K562 (cell line): ENCODE measurements around the gene USP15. TPM values are rescaled to one million over a fixed set of nuclear protein-coding genes. Genes with fewer than 3 reads are reported as not detected.

Experiments used
- IRF2 ChIP-seq: sonication (generic); formaldehyde crosslinking; IDR thresholded peaks from 2 replicates; pipeline ENCODE4 v1.8.1; 2022; ENCODE audit warnings: mild to moderate bottlenecking, missing genetic modification reagents
- NR4A1 ChIP-seq, 2 experiments: fragments of 250-450 bp in 1 of 2; fragments of 450-650 bp in 1 of 2; sonication (Bioruptor Pico) in 1 of 2; IDR thresholded peaks; 2 replicates each; pipeline versions ENCODE4 v1.4.0 to v1.6.1; 2016 to 2020; ENCODE audit warnings: mild to moderate bottlenecking in 2 of 2, missing compliant biosample characterization in 1 of 2, missing genetic modification characterization in 1 of 2, moderate library complexity in 1 of 2
- SMAD3 ChIP-seq: fragments of 450-650 bp; formaldehyde crosslinking; conservative IDR thresholded peaks from 2 replicates; pipeline ENCODE4 v1.4.0; 2020; ENCODE audit warnings: mild to moderate bottlenecking
- ZNF217 ChIP-seq: sonication (generic); formaldehyde crosslinking; IDR thresholded peaks from 2 replicates; pipeline ENCODE4 v1.8.0; 2022; ENCODE audit warnings: mild to moderate bottlenecking, missing genetic modification reagents
- polyA plus RNA-seq, 8 experiments: library from polyadenylated mRNA; depleted of rRNA in 4 of 8; stranded (reverse) in 5 of 8; unstranded in 3 of 8; fragments of >200 nt; fragmentation: Nextera tagmentation in 2 of 8; fragmentation: Illumina TruSeq in 1 of 8; extraction: Ambion mirVana in 2 of 8; extraction: Trizol in 1 of 8; gene quantifications; 2 replicates each; pipeline versions ENCODE4 v1.2.1 to v1.2.3, GENCODE V29; 2011 to 2014; ENCODE audit warnings: inconsistent platforms in 1 of 8, missing spikeins in 1 of 8
- total RNA-seq, 7 experiments: library from RNA; depleted of rRNA in 6 of 7; stranded (reverse); fragments of >200 nt in 6 of 7; fragmentation: Illumina TruSeq in 2 of 7; extraction: Trizol in 2 of 7; gene quantifications; 2 replicates each; pipeline versions ENCODE4 v1.2.1 to v1.2.3, GENCODE V29; 2011 to 2021; ENCODE audit warnings: low replicate concordance in 1 of 7
- TF ChIP-seq, protein P1 (sequence below): fragments of 200-600 bp; sonication (generic); IDR thresholded peaks from one replicate; pipeline ENCODE4 v1.6.1; 2012; ENCODE audit warnings: mild to moderate bottlenecking, low read depth, low read length, inconsistent platforms
- TF ChIP-seq, protein P2 (sequence below): fragments of 250-450 bp; sonication (Bioruptor Pico); IDR thresholded peaks from 2 replicates; pipeline ENCODE4 v1.8.0; 2022; ENCODE audit warnings: inconsistent platforms, mild to moderate bottlenecking, moderate library complexity, borderline replicate concordance
- TF ChIP-seq, protein P3 (sequence below): fragments of 250-450 bp; sonication (Bioruptor Pico); IDR thresholded peaks from 2 replicates; pipeline ENCODE4 v1.4.0; 2020; ENCODE audit warnings: mild to moderate bottlenecking
- TF ChIP-seq, protein P4 (sequence below): fragments of 450-650 bp; IDR thresholded peaks from 2 replicates; pipeline ENCODE4 v1.6.1; 2016

USP15 gene
- total and polyA plus RNA-seq, 9 of the 15 experiments (the other 6 are each of a cell fraction or from before 2014, with no cell fraction given), result 140 to 272 (median 182) TPM

DNA sequence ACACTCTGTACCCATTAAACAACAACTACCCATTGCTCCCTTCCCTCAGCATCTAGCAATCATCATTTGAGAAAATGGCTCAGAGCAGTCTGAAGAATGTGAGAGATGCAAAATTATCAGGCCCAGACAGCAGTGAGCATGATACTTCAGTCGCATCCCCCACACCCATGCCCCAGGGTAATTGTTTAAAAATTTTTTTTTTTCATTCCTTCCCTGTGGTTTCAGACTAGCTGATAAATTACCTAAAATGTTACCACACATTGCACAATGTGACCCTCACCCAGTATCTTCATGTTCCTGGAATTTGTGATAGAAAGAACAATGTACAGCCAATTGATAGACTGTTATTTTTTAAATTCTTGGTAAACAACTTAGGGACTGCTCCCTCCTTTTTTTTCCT, 11.3 kb upstream of the USP15 start (continued):
- TF ChIP-seq, protein P1, sequence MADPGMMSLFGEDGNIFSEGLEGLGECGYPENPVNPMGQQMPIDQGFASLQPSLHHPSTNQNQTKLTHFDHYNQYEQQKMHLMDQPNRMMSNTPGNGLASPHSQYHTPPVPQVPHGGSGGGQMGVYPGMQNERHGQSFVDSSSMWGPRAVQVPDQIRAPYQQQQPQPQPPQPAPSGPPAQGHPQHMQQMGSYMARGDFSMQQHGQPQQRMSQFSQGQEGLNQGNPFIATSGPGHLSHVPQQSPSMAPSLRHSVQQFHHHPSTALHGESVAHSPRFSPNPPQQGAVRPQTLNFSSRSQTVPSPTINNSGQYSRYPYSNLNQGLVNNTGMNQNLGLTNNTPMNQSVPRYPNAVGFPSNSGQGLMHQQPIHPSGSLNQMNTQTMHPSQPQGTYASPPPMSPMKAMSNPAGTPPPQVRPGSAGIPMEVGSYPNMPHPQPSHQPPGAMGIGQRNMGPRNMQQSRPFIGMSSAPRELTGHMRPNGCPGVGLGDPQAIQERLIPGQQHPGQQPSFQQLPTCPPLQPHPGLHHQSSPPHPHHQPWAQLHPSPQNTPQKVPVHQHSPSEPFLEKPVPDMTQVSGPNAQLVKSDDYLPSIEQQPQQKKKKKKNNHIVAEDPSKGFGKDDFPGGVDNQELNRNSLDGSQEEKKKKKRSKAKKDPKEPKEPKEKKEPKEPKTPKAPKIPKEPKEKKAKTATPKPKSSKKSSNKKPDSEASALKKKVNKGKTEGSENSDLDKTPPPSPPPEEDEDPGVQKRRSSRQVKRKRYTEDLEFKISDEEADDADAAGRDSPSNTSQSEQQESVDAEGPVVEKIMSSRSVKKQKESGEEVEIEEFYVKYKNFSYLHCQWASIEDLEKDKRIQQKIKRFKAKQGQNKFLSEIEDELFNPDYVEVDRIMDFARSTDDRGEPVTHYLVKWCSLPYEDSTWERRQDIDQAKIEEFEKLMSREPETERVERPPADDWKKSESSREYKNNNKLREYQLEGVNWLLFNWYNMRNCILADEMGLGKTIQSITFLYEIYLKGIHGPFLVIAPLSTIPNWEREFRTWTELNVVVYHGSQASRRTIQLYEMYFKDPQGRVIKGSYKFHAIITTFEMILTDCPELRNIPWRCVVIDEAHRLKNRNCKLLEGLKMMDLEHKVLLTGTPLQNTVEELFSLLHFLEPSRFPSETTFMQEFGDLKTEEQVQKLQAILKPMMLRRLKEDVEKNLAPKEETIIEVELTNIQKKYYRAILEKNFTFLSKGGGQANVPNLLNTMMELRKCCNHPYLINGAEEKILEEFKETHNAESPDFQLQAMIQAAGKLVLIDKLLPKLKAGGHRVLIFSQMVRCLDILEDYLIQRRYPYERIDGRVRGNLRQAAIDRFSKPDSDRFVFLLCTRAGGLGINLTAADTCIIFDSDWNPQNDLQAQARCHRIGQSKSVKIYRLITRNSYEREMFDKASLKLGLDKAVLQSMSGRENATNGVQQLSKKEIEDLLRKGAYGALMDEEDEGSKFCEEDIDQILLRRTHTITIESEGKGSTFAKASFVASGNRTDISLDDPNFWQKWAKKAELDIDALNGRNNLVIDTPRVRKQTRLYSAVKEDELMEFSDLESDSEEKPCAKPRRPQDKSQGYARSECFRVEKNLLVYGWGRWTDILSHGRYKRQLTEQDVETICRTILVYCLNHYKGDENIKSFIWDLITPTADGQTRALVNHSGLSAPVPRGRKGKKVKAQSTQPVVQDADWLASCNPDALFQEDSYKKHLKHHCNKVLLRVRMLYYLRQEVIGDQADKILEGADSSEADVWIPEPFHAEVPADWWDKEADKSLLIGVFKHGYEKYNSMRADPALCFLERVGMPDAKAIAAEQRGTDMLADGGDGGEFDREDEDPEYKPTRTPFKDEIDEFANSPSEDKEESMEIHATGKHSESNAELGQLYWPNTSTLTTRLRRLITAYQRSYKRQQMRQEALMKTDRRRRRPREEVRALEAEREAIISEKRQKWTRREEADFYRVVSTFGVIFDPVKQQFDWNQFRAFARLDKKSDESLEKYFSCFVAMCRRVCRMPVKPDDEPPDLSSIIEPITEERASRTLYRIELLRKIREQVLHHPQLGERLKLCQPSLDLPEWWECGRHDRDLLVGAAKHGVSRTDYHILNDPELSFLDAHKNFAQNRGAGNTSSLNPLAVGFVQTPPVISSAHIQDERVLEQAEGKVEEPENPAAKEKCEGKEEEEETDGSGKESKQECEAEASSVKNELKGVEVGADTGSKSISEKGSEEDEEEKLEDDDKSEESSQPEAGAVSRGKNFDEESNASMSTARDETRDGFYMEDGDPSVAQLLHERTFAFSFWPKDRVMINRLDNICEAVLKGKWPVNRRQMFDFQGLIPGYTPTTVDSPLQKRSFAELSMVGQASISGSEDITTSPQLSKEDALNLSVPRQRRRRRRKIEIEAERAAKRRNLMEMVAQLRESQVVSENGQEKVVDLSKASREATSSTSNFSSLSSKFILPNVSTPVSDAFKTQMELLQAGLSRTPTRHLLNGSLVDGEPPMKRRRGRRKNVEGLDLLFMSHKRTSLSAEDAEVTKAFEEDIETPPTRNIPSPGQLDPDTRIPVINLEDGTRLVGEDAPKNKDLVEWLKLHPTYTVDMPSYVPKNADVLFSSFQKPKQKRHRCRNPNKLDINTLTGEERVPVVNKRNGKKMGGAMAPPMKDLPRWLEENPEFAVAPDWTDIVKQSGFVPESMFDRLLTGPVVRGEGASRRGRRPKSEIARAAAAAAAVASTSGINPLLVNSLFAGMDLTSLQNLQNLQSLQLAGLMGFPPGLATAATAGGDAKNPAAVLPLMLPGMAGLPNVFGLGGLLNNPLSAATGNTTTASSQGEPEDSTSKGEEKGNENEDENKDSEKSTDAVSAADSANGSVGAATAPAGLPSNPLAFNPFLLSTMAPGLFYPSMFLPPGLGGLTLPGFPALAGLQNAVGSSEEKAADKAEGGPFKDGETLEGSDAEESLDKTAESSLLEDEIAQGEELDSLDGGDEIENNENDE, result no peak
- TF ChIP-seq, protein P2, sequence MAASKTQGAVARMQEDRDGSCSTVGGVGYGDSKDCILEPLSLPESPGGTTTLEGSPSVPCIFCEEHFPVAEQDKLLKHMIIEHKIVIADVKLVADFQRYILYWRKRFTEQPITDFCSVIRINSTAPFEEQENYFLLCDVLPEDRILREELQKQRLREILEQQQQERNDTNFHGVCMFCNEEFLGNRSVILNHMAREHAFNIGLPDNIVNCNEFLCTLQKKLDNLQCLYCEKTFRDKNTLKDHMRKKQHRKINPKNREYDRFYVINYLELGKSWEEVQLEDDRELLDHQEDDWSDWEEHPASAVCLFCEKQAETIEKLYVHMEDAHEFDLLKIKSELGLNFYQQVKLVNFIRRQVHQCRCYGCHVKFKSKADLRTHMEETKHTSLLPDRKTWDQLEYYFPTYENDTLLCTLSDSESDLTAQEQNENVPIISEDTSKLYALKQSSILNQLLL, result no peak
- TF ChIP-seq NR4A1 (CRISPR knock-in tag; IDR thresholded peaks at IDR 0.05) (no peak), NR4A1 (tag; IDR thresholded peaks at IDR 0.05) (no peak), SMAD3 (peak; percentile 79), IRF2 (CRISPR knock-in tag) (no peak), ZNF217 (CRISPR knock-in tag) (no peak)
- TF ChIP-seq, protein P3, sequence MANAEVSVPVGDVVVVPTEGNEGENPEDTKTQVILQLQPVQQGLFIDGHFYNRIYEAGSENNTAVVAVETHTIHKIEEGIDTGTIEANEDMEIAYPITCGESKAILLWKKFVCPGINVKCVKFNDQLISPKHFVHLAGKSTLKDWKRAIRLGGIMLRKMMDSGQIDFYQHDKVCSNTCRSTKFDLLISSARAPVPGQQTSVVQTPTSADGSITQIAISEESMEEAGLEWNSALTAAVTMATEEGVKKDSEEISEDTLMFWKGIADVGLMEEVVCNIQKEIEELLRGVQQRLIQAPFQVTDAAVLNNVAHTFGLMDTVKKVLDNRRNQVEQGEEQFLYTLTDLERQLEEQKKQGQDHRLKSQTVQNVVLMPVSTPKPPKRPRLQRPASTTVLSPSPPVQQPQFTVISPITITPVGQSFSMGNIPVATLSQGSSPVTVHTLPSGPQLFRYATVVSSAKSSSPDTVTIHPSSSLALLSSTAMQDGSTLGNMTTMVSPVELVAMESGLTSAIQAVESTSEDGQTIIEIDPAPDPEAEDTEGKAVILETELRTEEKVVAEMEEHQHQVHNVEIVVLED (CRISPR knock-in tag), result no peak
- TF ChIP-seq, protein P4, sequence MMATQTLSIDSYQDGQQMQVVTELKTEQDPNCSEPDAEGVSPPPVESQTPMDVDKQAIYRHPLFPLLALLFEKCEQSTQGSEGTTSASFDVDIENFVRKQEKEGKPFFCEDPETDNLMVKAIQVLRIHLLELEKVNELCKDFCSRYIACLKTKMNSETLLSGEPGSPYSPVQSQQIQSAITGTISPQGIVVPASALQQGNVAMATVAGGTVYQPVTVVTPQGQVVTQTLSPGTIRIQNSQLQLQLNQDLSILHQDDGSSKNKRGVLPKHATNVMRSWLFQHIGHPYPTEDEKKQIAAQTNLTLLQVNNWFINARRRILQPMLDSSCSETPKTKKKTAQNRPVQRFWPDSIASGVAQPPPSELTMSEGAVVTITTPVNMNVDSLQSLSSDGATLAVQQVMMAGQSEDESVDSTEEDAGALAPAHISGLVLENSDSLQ, result peak; percentile 56
